Panc1 (cell line): ENCODE data around the gene MTHFD1L. TPM values are rescaled to one million over a fixed set of nuclear protein-coding genes. Genes with fewer than 3 reads are reported as not detected.
"Not testable (repeated sequence)": the region's sequence is repeated elsewhere in the genome, so short reads cannot be mapped to it uniquely, and the experiment has no call there.

Experiments used
- ATAC-seq: fragments of 200-7000 bp; cut with Tn5 transposase; 2 replicates; pipeline ENCODE4 v1.9.1; 2020; ENCODE audit warnings: mild to moderate bottlenecking, moderate library complexity
- BruUV-seq: library from RNA; stranded (reverse); fragments of 400-500 nt; replicated peaks from 2 replicates; lab custom pipeline; 2021; lab: Mats Ljungman, UMichigan
- CTCF ChIA-PET: fragments of 300-600 bp; sonication (Branson Sonifier 250); formaldehyde crosslinking; loops from one replicate; lab custom pipeline; 2022; ENCODE audit warnings: antibody characterized with exemption; lab: Charles Lee
- POLR2A ChIA-PET: fragments of 300-600 bp; sonication (Branson Sonifier 250); formaldehyde crosslinking; loops from one replicate; lab custom pipeline; 2022; ENCODE audit warnings: antibody characterized with exemption; lab: Charles Lee
- DNase-seq: peaks from one replicate; pipeline ENCODE4 v3.0.0-alpha.2; 2010; ENCODE audit warnings: low read depth, low spot score
- H3K27ac ChIP-seq: 2 replicates; pipeline ENCODE4 v1.5.1; 2011; ENCODE audit warnings: mild to moderate bottlenecking, low read length, inconsistent platforms
- H3K27me3 ChIP-seq: fragments of 200-500 bp; sonication (Bioruptor generic); 2 replicates; pipeline ENCODE4 v1.6.0; 2014; ENCODE audit warnings: low read length, inconsistent platforms; ENCODE audit not compliant: control insufficient read depth, insufficient read depth
- H3K36me3 ChIP-seq: fragments of 200-500 bp; sonication (Bioruptor generic); 2 replicates; pipeline ENCODE4 v1.5.1; 2014; ENCODE audit warnings: inconsistent platforms, mild to moderate bottlenecking, low read length, moderate library complexity; ENCODE audit not compliant: control insufficient read depth, insufficient read depth
- H3K4me1 ChIP-seq: 2 replicates; pipeline ENCODE4 v1.5.1; 2011; ENCODE audit warnings: inconsistent platforms, mild to moderate bottlenecking, low read length, moderate library complexity; ENCODE audit not compliant: control insufficient read depth, insufficient read depth
- H3K4me3 ChIP-seq, 2 experiments: 2 replicates each; pipeline ENCODE4 v1.5.1; 2011 to 2012; ENCODE audit warnings: low read depth in 2 of 2, low read length in 2 of 2, mild to moderate bottlenecking in 2 of 2, inconsistent platforms in 1 of 2, moderate library complexity in 1 of 2
- H3K9me3 ChIP-seq: fragments of 200-500 bp; sonication (Bioruptor generic); 2 replicates; pipeline ENCODE4 v1.5.1; 2014; ENCODE audit warnings: low read depth, mild to moderate bottlenecking, inconsistent platforms, low read length, moderate library complexity; ENCODE audit not compliant: control insufficient read depth, insufficient read depth
- POLR2AphosphoS5 ChIP-seq: IDR thresholded peaks from 2 replicates; pipeline ENCODE4 v1.6.1; 2012; ENCODE audit warnings: mild to moderate bottlenecking, low read depth, low read length, moderate library complexity
- SIN3A ChIP-seq: IDR thresholded peaks from 2 replicates; pipeline ENCODE4 v1.6.1; 2012; ENCODE audit warnings: low read depth, mild to moderate bottlenecking, low read length, moderate library complexity, borderline replicate concordance; ENCODE audit not compliant: insufficient read depth
- TCF7L2 ChIP-seq: IDR thresholded peaks from 2 replicates; pipeline ENCODE4 v1.6.1; 2011; ENCODE audit warnings: mild to moderate bottlenecking, low read depth, low read length, inconsistent platforms
- in situ Hi-C: cut with HindIII; loops from 2 replicates; pipeline ENCODE4 v1.10.0; 2016; ENCODE audit warnings: low sequenced_read_pairs, low pct_unique_long_range_greater_than_20kb
- intact Hi-C: fragments of 100-400 bp; cut with micrococcal nuclease; formaldehyde crosslinking; loops from one replicate; pipeline ENCODE4 v1.10.0; 2022; ENCODE audit not compliant: unreplicated experiment
- total RNA-seq: library from RNA; stranded (reverse); gene quantifications from one replicate; pipeline ENCODE4 v1.2.1, GENCODE V29; 2021; ENCODE audit not compliant: unreplicated experiment
- TF ChIP-seq, protein P1 (sequence below), 2 experiments: IDR thresholded peaks; 2 replicates each; pipeline ENCODE4 v1.6.1; 2011 to 2012; ENCODE audit warnings: low read depth in 2 of 2, control low read depth in 1 of 2, low read length in 1 of 2, mild to moderate bottlenecking in 1 of 2, moderate library complexity in 1 of 2; ENCODE audit not compliant: insufficient read depth in 1 of 2
- TF ChIP-seq, protein P2 (sequence below): fragments of 450-650 bp; IDR thresholded peaks from 2 replicates; pipeline ENCODE4 v1.5.1; 2017; ENCODE audit warnings: mild to moderate bottlenecking

MTHFD1L gene
- total RNA-seq, 1 experiment from 2014 or later = 76.2 TPM

DNA sequence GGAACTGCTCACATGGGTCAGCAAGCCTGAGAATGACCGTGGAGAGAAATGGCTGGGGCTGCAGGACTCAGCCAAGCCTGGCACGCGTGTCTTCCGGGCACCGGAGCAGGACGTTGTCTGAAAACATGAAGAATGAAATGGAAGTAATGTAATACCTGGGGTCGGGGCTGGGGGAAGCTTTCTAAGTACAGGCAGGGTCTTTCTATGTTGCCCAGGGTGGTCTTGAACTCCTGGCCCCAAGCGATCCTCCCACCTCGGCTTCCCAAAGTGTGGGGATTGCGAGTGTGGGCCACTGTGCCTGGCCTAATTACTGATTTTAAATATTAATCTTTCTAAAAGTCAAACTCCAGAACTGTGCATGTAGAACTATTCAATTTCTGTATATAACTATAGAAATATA lies 218.8 kb downstream of the MTHFD1L start:
- intact Hi-C loops (no loop called here), in situ Hi-C loops (no loop called here)
- ChIA-PET POLR2A (interaction anchor here (0.6 kb wide), 1 partner anchor 187 kb away, joined by 5 read pairs; no protein-coding TSS in a partner anchor), CTCF (no interaction called here)
- no peak overlapping the region for H3K4me3 ChIP-seq
- no peaks in the 10 kb centered on the region for H3K27me3 ChIP-seq
- peak overlapping the region; percentile 19; the same call in 1 of the 2 replicates for H3K27ac ChIP-seq
- DNase-seq (no peak), ATAC-seq (no peak)
- no peaks in the 10 kb centered on the region for H3K36me3 ChIP-seq
- peaks cover 19% of the 10 kb centered on the region; the same call in 1 of the 2 replicates for H3K4me1 ChIP-seq
- no TSS peak for BruUV-seq
- TF ChIP-seq SIN3A (no peak), TCF7L2 (no peak), POLR2AphosphoS5 (no peak)
- TF ChIP-seq, protein P1, sequence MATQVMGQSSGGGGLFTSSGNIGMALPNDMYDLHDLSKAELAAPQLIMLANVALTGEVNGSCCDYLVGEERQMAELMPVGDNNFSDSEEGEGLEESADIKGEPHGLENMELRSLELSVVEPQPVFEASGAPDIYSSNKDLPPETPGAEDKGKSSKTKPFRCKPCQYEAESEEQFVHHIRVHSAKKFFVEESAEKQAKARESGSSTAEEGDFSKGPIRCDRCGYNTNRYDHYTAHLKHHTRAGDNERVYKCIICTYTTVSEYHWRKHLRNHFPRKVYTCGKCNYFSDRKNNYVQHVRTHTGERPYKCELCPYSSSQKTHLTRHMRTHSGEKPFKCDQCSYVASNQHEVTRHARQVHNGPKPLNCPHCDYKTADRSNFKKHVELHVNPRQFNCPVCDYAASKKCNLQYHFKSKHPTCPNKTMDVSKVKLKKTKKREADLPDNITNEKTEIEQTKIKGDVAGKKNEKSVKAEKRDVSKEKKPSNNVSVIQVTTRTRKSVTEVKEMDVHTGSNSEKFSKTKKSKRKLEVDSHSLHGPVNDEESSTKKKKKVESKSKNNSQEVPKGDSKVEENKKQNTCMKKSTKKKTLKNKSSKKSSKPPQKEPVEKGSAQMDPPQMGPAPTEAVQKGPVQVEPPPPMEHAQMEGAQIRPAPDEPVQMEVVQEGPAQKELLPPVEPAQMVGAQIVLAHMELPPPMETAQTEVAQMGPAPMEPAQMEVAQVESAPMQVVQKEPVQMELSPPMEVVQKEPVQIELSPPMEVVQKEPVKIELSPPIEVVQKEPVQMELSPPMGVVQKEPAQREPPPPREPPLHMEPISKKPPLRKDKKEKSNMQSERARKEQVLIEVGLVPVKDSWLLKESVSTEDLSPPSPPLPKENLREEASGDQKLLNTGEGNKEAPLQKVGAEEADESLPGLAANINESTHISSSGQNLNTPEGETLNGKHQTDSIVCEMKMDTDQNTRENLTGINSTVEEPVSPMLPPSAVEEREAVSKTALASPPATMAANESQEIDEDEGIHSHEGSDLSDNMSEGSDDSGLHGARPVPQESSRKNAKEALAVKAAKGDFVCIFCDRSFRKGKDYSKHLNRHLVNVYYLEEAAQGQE (IDR thresholded peaks at IDR 0.05; ENCODE audit: insufficient read depth in 1 of 2, low read depth in 2 of 2, low read length in 1 of 2) = no peak
- TF ChIP-seq, protein P2, sequence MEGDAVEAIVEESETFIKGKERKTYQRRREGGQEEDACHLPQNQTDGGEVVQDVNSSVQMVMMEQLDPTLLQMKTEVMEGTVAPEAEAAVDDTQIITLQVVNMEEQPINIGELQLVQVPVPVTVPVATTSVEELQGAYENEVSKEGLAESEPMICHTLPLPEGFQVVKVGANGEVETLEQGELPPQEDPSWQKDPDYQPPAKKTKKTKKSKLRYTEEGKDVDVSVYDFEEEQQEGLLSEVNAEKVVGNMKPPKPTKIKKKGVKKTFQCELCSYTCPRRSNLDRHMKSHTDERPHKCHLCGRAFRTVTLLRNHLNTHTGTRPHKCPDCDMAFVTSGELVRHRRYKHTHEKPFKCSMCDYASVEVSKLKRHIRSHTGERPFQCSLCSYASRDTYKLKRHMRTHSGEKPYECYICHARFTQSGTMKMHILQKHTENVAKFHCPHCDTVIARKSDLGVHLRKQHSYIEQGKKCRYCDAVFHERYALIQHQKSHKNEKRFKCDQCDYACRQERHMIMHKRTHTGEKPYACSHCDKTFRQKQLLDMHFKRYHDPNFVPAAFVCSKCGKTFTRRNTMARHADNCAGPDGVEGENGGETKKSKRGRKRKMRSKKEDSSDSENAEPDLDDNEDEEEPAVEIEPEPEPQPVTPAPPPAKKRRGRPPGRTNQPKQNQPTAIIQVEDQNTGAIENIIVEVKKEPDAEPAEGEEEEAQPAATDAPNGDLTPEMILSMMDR = no peak
- H3K9me3 ChIP-seq = no peaks in the 10 kb centered on the region

DNA sequence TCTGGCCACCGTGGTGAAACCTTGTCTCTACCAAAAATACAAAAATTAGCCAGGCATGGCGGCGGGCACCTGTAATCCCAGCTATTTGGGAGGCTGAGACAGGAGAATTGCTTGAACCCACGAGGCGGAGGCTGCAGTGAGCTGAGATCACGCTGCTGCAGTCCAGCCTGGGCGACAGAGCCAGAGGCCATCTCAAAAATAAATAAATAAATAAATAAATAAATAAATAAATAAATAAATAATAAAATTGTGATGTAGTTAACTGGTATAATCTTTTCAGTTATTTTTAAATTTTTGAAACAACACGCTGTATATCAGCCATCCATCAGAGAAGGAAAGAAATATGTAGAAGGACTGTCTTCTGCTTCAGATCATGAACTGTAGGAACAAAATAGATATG lies 221.6 kb downstream of the MTHFD1L start:
- in situ Hi-C loops, ATAC-seq, H3K9me3 ChIP-seq, H3K27me3 ChIP-seq, H3K36me3 ChIP-seq, CTCF ChIA-PET, intact Hi-C loops, H3K4me3 ChIP-seq, DNase-seq, BruUV-seq: not testable (repeated sequence)
- Histone ChIP-seq H3K27ac (peak overlapping the region; percentile 40; the same call in 1 of the 2 replicates), H3K4me1 (peaks cover 14% of the 10 kb centered on the region; the same call in 1 of the 2 replicates)
- POLR2A ChIA-PET = interaction anchor here (0.6 kb wide), 1 partner anchor 22 kb away, joined by 5 read pairs; no protein-coding TSS in a partner anchor
